Astrocyte (in vitro differentiated cells and primary cell): ENCODE results near the gene UBE2E1.

Source experiments
- EZH2 ChIP-seq: IDR thresholded peaks from 2 replicates; pipeline ENCODE4 v1.6.1; 2012; ENCODE audit warnings: mild to moderate bottlenecking, low read length, inconsistent platforms; ENCODE audit not compliant: insufficient read depth
- TF ChIP-seq, protein P1 (sequence below): IDR thresholded peaks from 2 replicates; pipeline ENCODE4 v1.5.1; 2011; ENCODE audit warnings: low read depth, mild to moderate bottlenecking, inconsistent platforms, low read length, moderate library complexity; ENCODE audit not compliant: insufficient read depth

DNA sequence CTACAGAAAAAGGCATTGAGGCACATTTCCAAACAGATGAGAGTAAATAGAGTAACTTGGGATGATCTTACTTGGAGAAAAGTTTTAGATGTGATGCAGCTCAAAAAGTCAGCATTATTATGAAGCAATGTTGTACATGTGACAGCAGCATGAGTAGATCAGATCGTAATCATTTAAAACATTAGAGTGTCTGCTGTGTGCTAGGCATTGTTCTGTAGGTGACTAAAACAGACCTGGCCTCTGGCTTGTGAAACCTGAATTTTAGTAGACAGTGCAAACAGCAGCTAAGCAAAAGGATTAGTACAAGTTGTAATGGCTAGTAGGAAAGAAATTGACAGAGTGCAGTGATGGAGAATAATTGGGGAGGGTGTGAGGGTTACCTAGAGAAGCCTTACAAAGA lies 15.1 kb downstream of the UBE2E1 start:
- TF ChIP-seq EZH2: no peak
- TF ChIP-seq, protein P1, sequence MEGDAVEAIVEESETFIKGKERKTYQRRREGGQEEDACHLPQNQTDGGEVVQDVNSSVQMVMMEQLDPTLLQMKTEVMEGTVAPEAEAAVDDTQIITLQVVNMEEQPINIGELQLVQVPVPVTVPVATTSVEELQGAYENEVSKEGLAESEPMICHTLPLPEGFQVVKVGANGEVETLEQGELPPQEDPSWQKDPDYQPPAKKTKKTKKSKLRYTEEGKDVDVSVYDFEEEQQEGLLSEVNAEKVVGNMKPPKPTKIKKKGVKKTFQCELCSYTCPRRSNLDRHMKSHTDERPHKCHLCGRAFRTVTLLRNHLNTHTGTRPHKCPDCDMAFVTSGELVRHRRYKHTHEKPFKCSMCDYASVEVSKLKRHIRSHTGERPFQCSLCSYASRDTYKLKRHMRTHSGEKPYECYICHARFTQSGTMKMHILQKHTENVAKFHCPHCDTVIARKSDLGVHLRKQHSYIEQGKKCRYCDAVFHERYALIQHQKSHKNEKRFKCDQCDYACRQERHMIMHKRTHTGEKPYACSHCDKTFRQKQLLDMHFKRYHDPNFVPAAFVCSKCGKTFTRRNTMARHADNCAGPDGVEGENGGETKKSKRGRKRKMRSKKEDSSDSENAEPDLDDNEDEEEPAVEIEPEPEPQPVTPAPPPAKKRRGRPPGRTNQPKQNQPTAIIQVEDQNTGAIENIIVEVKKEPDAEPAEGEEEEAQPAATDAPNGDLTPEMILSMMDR: no peak
